HG03045 (cell line): Measurements from ENCODE around the gene DDX52.
"Not testable (repeated sequence)": the region's sequence is repeated elsewhere in the genome, so short reads cannot be mapped to it uniquely, and the experiment has no call there.

Experiments
- ATAC-seq: cut with Tn5 transposase; IDR thresholded peaks from one replicate; pipeline ENCODE4 v1.9.1; 2021; ENCODE audit warnings: mild to moderate bottlenecking, moderate library complexity; ENCODE audit not compliant: unreplicated experiment

DDX52 gene

GRCh38 chr17:37657202-37657601 lies 14.0 kb upstream of the DDX52 start:
- no peak for ATAC-seq

GRCh38 chr17:37651849-37652248 lies 8.6 kb upstream of the DDX52 start:
- ATAC-seq: no peak

GRCh38 chr17:37650419-37651003 lies 7.3 kb upstream of the DDX52 start:
- no peak for ATAC-seq

- no peak for ATAC-seq
Observed at GRCh38 chr17:37648555-37648954, 5.3 kb upstream of the DDX52 start.

GRCh38 chr17:37647856-37648255 lies 4.6 kb upstream of the DDX52 start:
- no peak for ATAC-seq

- ATAC-seq: no peak
Observed at GRCh38 chr17:37643869-37644268, 623 bp upstream of the DDX52 start.

GRCh38 chr17:37642681-37643080 lies 565 bp downstream of the DDX52 start:
- ATAC-seq: no peak

- no peak for ATAC-seq
Observed at GRCh38 chr17:37640015-37640414, 3.2 kb downstream of the DDX52 start.

GRCh38 chr17:37637956-37638355 lies 5.3 kb downstream of the DDX52 start:
- ATAC-seq: no peak

- not testable (repeated sequence) for ATAC-seq
Observed at GRCh38 chr17:37616430-37616829, 26.8 kb downstream of the DDX52 start.

- no peak for ATAC-seq
Observed at GRCh38 chr17:37614823-37615222, 28.4 kb downstream of the DDX52 start.

- ATAC-seq: no peak
Observed at GRCh38 chr17:37614391-37614790, 28.9 kb downstream of the DDX52 start.

GRCh38 chr17:37610971-37611370 lies 32.3 kb downstream of the DDX52 start:
- no peak for ATAC-seq

GRCh38 chr17:37610041-37610420 lies 33.2 kb downstream of the DDX52 start:
- ATAC-seq: not testable (repeated sequence)

GRCh38 chr17:37609170-37610040 lies 33.8 kb downstream of the DDX52 start, which contains the start of gene SYNRG:
Gene SYNRG (minus strand): TSS chr17:37609418. CDS start chr17:37609355, 63 bp downstream.
- peak; percentile 93 for ATAC-seq

GRCh38 chr17:37608351-37609169 lies 34.7 kb downstream of the DDX52 start:
- ATAC-seq: peak; percentile 28

GRCh38 chr17:37607637-37608331 lies 35.5 kb downstream of the DDX52 start:
- no peak for ATAC-seq

- no peak for ATAC-seq
Observed at GRCh38 chr17:37605813-37606505, 37.3 kb downstream of the DDX52 start.

- no peak for ATAC-seq
Observed at GRCh38 chr17:37605081-37605480, 38.2 kb downstream of the DDX52 start.

GRCh38 chr17:37604556-37604955 lies 38.7 kb downstream of the DDX52 start:
- ATAC-seq: no peak
